K562 (cell line): Measurements from ENCODE around the gene PRUNE1. TPM values are rescaled to one million over a fixed set of nuclear protein-coding genes. Genes with fewer than 3 reads are reported as not detected.

Experiments used
- BRD4 ChIP-seq: fragments of 200-600 bp; sonication (generic); IDR thresholded peaks from 2 replicates; pipeline ENCODE4 v1.6.1; 2017; ENCODE audit warnings: inconsistent platforms
- CBX3 ChIP-seq, 2 experiments: IDR thresholded peaks; 1 replicate in 1 of 2; 2 replicates in 1 of 2; pipeline ENCODE4 v1.6.1; 2012; ENCODE audit warnings: inconsistent platforms in 2 of 2, low read length in 2 of 2, borderline replicate concordance in 1 of 2, control low read depth in 1 of 2
- CEBPG ChIP-seq, 3 experiments: fragments of 200-800 bp in 1 of 3; sonication (Bioruptor generic) in 1 of 3; sonication (generic) in 1 of 3; formaldehyde crosslinking in 1 of 3; IDR thresholded peaks in 2 of 3; conservative IDR thresholded peaks in 1 of 3; 2 replicates each; pipeline versions ENCODE4 v1.6.1 to v1.8.0; 2016 to 2022; ENCODE audit warnings: missing compliant biosample characterization in 2 of 3, missing genetic modification characterization in 2 of 3, mild to moderate bottlenecking in 1 of 3, missing genetic modification reagents in 1 of 3
- FOSL1 ChIP-seq: fragments of 200-800 bp; sonication (Bioruptor generic); conservative IDR thresholded peaks from 2 replicates; pipeline ENCODE4 v1.6.1; 2016; ENCODE audit warnings: missing genetic modification characterization, missing compliant biosample characterization
- FOXA3 ChIP-seq, 2 experiments: fragments of 450-650 bp in 1 of 2; sonication (generic) in 1 of 2; formaldehyde crosslinking; IDR thresholded peaks in 1 of 2; conservative IDR thresholded peaks in 1 of 2; 2 replicates each; pipeline versions ENCODE4 v1.4.0 to v1.8.0; 2020 to 2022; ENCODE audit warnings: mild to moderate bottlenecking in 2 of 2, missing genetic modification reagents in 1 of 2
- FOXP4 ChIP-seq: sonication (generic); formaldehyde crosslinking; IDR thresholded peaks from 2 replicates; pipeline ENCODE4 v1.8.0; 2022; ENCODE audit warnings: mild to moderate bottlenecking, missing genetic modification reagents, borderline replicate concordance
- GATAD2A ChIP-seq: fragments of 450-650 bp; IDR thresholded peaks from 2 replicates; pipeline ENCODE4 v1.6.1; 2017
- HOXB6 ChIP-seq: fragments of 250-450 bp; sonication (Bioruptor Pico); IDR thresholded peaks from 2 replicates; pipeline ENCODE4 v1.5.1; 2022; ENCODE audit warnings: mild to moderate bottlenecking, borderline replicate concordance
- ID3 ChIP-seq, 2 experiments: fragments of 250-450 bp in 1 of 2; fragments of 450-650 bp in 1 of 2; sonication (Bioruptor Pico) in 1 of 2; IDR thresholded peaks; 2 replicates each; pipeline versions ENCODE4 v1.6.1 to v1.8.0; 2016 to 2021; ENCODE audit warnings: mild to moderate bottlenecking in 2 of 2, moderate library complexity in 2 of 2, missing compliant biosample characterization in 1 of 2, missing genetic modification characterization in 1 of 2
- KDM1A ChIP-seq, 2 experiments: fragments of 450-650 bp; IDR thresholded peaks; 2 replicates each; pipeline ENCODE4 v1.6.1; 2016; ENCODE audit warnings: mild to moderate bottlenecking in 2 of 2
- MECOM ChIP-seq: fragments of 250-450 bp; sonication (Bioruptor Pico); IDR thresholded peaks from 2 replicates; pipeline ENCODE4 v1.8.0; 2022; ENCODE audit warnings: inconsistent platforms
- MLLT1 ChIP-seq, 2 experiments: fragments of 450-650 bp; IDR thresholded peaks; 2 replicates each; pipeline ENCODE4 v1.6.1; 2016
- NCOA6 ChIP-seq: fragments of 450-650 bp; IDR thresholded peaks from 2 replicates; pipeline ENCODE4 v1.6.1; 2017; ENCODE audit warnings: mild to moderate bottlenecking
- NFATC3 ChIP-seq: fragments of 450-650 bp; IDR thresholded peaks from 2 replicates; pipeline ENCODE4 v1.6.1; 2017; ENCODE audit warnings: mild to moderate bottlenecking
- NFIX ChIP-seq: fragments of 250-450 bp; sonication (Bioruptor Pico); IDR thresholded peaks from 2 replicates; pipeline ENCODE4 v1.4.0; 2020; ENCODE audit warnings: low read depth, mild to moderate bottlenecking, moderate library complexity
- NUFIP1 ChIP-seq: fragments of 450-650 bp; IDR thresholded peaks from 2 replicates; pipeline ENCODE4 v1.6.1; 2018; ENCODE audit not compliant: partially characterized antibody
- PCBP2 ChIP-seq: fragments of 200-400 bp; formaldehyde crosslinking; IDR thresholded peaks from 2 replicates; pipeline ENCODE4 v1.6.1; 2018; ENCODE audit warnings: low read length, low read depth, mild to moderate bottlenecking, moderate library complexity; ENCODE audit not compliant: poor library complexity, severe bottlenecking
- RNF219 ChIP-seq: fragments of 250-450 bp; sonication (Bioruptor Pico); IDR thresholded peaks from 2 replicates; pipeline ENCODE4 v1.5.0; 2022; ENCODE audit warnings: mild to moderate bottlenecking
- SRSF7 ChIP-seq: fragments of 200-400 bp; formaldehyde crosslinking; optimal IDR thresholded peaks from 2 replicates; pipeline ENCODE3; 2017; ENCODE audit warnings: mild to moderate bottlenecking, low read depth, low read length
- ZNF41 ChIP-seq: fragments of 250-450 bp; sonication (Bioruptor Pico); conservative IDR thresholded peaks from 2 replicates; pipeline ENCODE4 v1.4.0; 2020; ENCODE audit warnings: mild to moderate bottlenecking
- ZNF696 ChIP-seq: fragments of 250-450 bp; sonication (Bioruptor Pico); conservative IDR thresholded peaks from 2 replicates; pipeline ENCODE4 v1.4.0; 2020; ENCODE audit warnings: mild to moderate bottlenecking, moderate library complexity
- ZNF75A ChIP-seq: fragments of 450-650 bp; formaldehyde crosslinking; IDR thresholded peaks from 2 replicates; pipeline ENCODE4 v1.4.0; 2020; ENCODE audit warnings: mild to moderate bottlenecking
- polyA plus RNA-seq, 8 experiments: library from polyadenylated mRNA; depleted of rRNA in 4 of 8; stranded (reverse) in 5 of 8; unstranded in 3 of 8; fragments of >200 nt; fragmentation: Nextera tagmentation in 2 of 8; fragmentation: Illumina TruSeq in 1 of 8; extraction: Ambion mirVana in 2 of 8; extraction: Trizol in 1 of 8; gene quantifications; 2 replicates each; pipeline versions ENCODE4 v1.2.1 to v1.2.3, GENCODE V29; 2011 to 2014; ENCODE audit warnings: inconsistent platforms in 1 of 8, missing spikeins in 1 of 8
- total RNA-seq, 7 experiments: library from RNA; depleted of rRNA in 6 of 7; stranded (reverse); fragments of >200 nt in 6 of 7; fragmentation: Illumina TruSeq in 2 of 7; extraction: Trizol in 2 of 7; gene quantifications; 2 replicates each; pipeline versions ENCODE4 v1.2.1 to v1.2.3, GENCODE V29; 2011 to 2021; ENCODE audit warnings: low replicate concordance in 1 of 7

Gene PRUNE1
- total and polyA plus RNA-seq, 9 of the 15 experiments (the other 6 are each of a cell fraction or from before 2014, with no cell fraction given) = 16.7 to 48.3 (median 26.2) TPM

GRCh38 chr1:151001602-151002001 lies 6.6 kb upstream of the PRUNE1 start (continued):
- TF ChIP-seq MLLT1 (IDR thresholded peaks at IDR 0.05) = no peak
- TF ChIP-seq PCBP2 = no peak
- 0 out of 2 replicates have a peak, but pooled peaks have one; percentile 54 for TF ChIP-seq FOSL1 (tag)
- no peak for TF ChIP-seq FOXA3 (CRISPR knock-in tag; conservative IDR thresholded peaks at IDR 0.05 in 1 of 2, IDR thresholded peaks at IDR 0.05 in 1 of 2)
- TF ChIP-seq NFIX (CRISPR knock-in tag) = no peak
- TF ChIP-seq HOXB6 (CRISPR knock-in tag) = no peak
- TF ChIP-seq KDM1A (IDR thresholded peaks at IDR 0.05) = no peak
- no peak for TF ChIP-seq ID3 (CRISPR knock-in tag; IDR thresholded peaks at IDR 0.05)
- TF ChIP-seq ID3 (tag; IDR thresholded peaks at IDR 0.05) = no peak
- TF ChIP-seq CBX3 (IDR thresholded peaks at IDR 0.05; ENCODE audit: borderline replicate concordance in 1 of 2, low read length in 2 of 2) = no peak
- TF ChIP-seq ZNF41 = no peak
- no peak for TF ChIP-seq NCOA6
- no peak for TF ChIP-seq GATAD2A
- peak; percentile 67; the same call in 1 of the 2 replicates for TF ChIP-seq MECOM (CRISPR knock-in tag)
- no peak for TF ChIP-seq ZNF696
- no peak for TF ChIP-seq ZNF75A (CRISPR knock-in tag)
- TF ChIP-seq BRD4 = no peak
- TF ChIP-seq NUFIP1 = no peak
- no peak for TF ChIP-seq RNF219 (CRISPR knock-in tag)
- no peak for TF ChIP-seq NFATC3
- TF ChIP-seq FOXP4 (CRISPR knock-in tag) = no peak
- TF ChIP-seq SRSF7 = no peak
- TF ChIP-seq CEBPG (CRISPR knock-in tag; IDR thresholded peaks at IDR 0.05) = no peak
- no peak; a peak in 1 of 4 replicates for TF ChIP-seq CEBPG (tag; conservative IDR thresholded peaks at IDR 0.05 in 1 of 2, IDR thresholded peaks at IDR 0.05 in 1 of 2)
